Progenitor cell of endocrine pancreas (in vitro differentiated cells): Measurements from ENCODE around the gene MARCHF10. TPM values are rescaled to one million over a fixed set of nuclear protein-coding genes. Genes with fewer than 3 reads are reported as not detected.

Experiments
- DNase-seq: peaks from one replicate; pipeline ENCODE4 v3.0.0; 2021; ENCODE audit warnings: low spot score; ENCODE audit not compliant: unreplicated experiment
- H3K27ac Mint-ChIP-seq: 2 replicates; pipeline ENCODE4 v1.8.0; 2021; ENCODE audit warnings: mild to moderate bottlenecking, moderate library complexity, mixed read lengths
- H3K27me3 Mint-ChIP-seq: 2 replicates; pipeline ENCODE4 v1.8.0; 2021; ENCODE audit warnings: mixed read lengths
- H3K36me3 Mint-ChIP-seq: 2 replicates; pipeline ENCODE4 v1.8.0; 2022; ENCODE audit warnings: mixed read lengths; ENCODE audit not compliant: insufficient read depth
- H3K4me1 Mint-ChIP-seq: 2 replicates; pipeline ENCODE4 v1.8.0; 2021; ENCODE audit warnings: low read depth, mixed read lengths
- H3K4me3 Mint-ChIP-seq: 2 replicates; pipeline ENCODE4 v1.8.0; 2021; ENCODE audit warnings: low read depth, mild to moderate bottlenecking, moderate library complexity, mixed read lengths
- H3K9me3 Mint-ChIP-seq: 2 replicates; pipeline ENCODE4 v1.8.0; 2021; ENCODE audit warnings: low read depth, mixed read lengths
- CTCF ChIP-seq: fragments of 200-600 bp; sonication (generic); IDR thresholded peaks from one replicate; pipeline ENCODE4 v1.5.0; 2021; ENCODE audit warnings: antibody characterized with exemption, mild to moderate bottlenecking; ENCODE audit not compliant: unreplicated experiment
- total RNA-seq: library from RNA; stranded (reverse); gene quantifications from 2 replicates; pipeline ENCODE4 v1.2.1, GENCODE V29; 2021

The MARCHF10 gene
- total RNA-seq, 1 donor from 2014 or later = not detected

GRCh38 chr17:62676952-62677596 is 131.0 kb downstream of the MARCHF10 start:
- no peaks in the 10 kb centered on the region for H3K9me3 Mint-ChIP-seq
- no peak overlapping the region for H3K4me3 Mint-ChIP-seq
- H3K36me3 Mint-ChIP-seq = no peaks in the 10 kb centered on the region
- no peak for DNase-seq
- H3K4me1 Mint-ChIP-seq = no peaks in the 10 kb centered on the region
- no peaks in the 10 kb centered on the region for H3K27me3 Mint-ChIP-seq
- H3K27ac Mint-ChIP-seq = no peak overlapping the region
- TF ChIP-seq CTCF = no peak

- no peaks in the 10 kb centered on the region for H3K4me1 Mint-ChIP-seq
- DNase-seq = no peak
- no peaks in the 10 kb centered on the region for H3K36me3 Mint-ChIP-seq
- no peak overlapping the region for H3K27ac Mint-ChIP-seq
- no peak overlapping the region for H3K4me3 Mint-ChIP-seq
- TF ChIP-seq CTCF = no peak
- no peaks in the 10 kb centered on the region for H3K27me3 Mint-ChIP-seq
- H3K9me3 Mint-ChIP-seq = no peaks in the 10 kb centered on the region
Measured at GRCh38 chr17:62676231-62676943, 131.7 kb downstream of the MARCHF10 start.

GRCh38 chr17:62675701-62676100 is 132.4 kb downstream of the MARCHF10 start:
- Mint-ChIP-seq H3K4me3 (no peak overlapping the region), H3K27me3 (no peaks in the 10 kb centered on the region), H3K27ac (no peak overlapping the region), H3K9me3 (no peaks in the 10 kb centered on the region), H3K4me1 (no peaks in the 10 kb centered on the region), H3K36me3 (no peaks in the 10 kb centered on the region)
- DNase-seq = no peak
- TF ChIP-seq CTCF = no peak

GRCh38 chr17:62675260-62675659 is 132.9 kb downstream of the MARCHF10 start:
- no peaks in the 10 kb centered on the region for H3K36me3 Mint-ChIP-seq
- no peak overlapping the region for H3K4me3 Mint-ChIP-seq
- no peaks in the 10 kb centered on the region for H3K27me3 Mint-ChIP-seq
- peak overlapping the region; percentile 7 for H3K27ac Mint-ChIP-seq
- no peaks in the 10 kb centered on the region for H3K9me3 Mint-ChIP-seq
- no peaks in the 10 kb centered on the region for H3K4me1 Mint-ChIP-seq
- TF ChIP-seq CTCF = no peak
- DNase-seq = no peak

GRCh38 chr17:62674841-62675240 is 133.3 kb downstream of the MARCHF10 start:
- DNase-seq = no peak
- no peak for TF ChIP-seq CTCF
- no peaks in the 10 kb centered on the region for H3K27me3 Mint-ChIP-seq
- no peaks in the 10 kb centered on the region for H3K4me1 Mint-ChIP-seq
- H3K9me3 Mint-ChIP-seq = no peaks in the 10 kb centered on the region
- H3K27ac Mint-ChIP-seq = no peak overlapping the region
- H3K36me3 Mint-ChIP-seq = no peaks in the 10 kb centered on the region
- no peak overlapping the region for H3K4me3 Mint-ChIP-seq
